ENCODE data around the gene MTMR3. TPM values are rescaled to one million over a fixed set of nuclear protein-coding genes. Genes with fewer than 3 reads are reported as not detected.

Gene MTMR3
- polyA plus RNA-seq, 3 donors: 32.1 to 35.3 (median 32.9) TPM

GRCh38 chr22:29912605-29913398 is 29.8 kb downstream of the MTMR3 start:
- DNase-seq (ENCODE audit: low read depth in 3 of 3, low spot score in 2 of 3): no peak

- DNase-seq (ENCODE audit: low read depth in 3 of 3, low spot score in 2 of 3): no peak
Measured at GRCh38 chr22:29914165-29914564, 31.2 kb downstream of the MTMR3 start.

DNA sequence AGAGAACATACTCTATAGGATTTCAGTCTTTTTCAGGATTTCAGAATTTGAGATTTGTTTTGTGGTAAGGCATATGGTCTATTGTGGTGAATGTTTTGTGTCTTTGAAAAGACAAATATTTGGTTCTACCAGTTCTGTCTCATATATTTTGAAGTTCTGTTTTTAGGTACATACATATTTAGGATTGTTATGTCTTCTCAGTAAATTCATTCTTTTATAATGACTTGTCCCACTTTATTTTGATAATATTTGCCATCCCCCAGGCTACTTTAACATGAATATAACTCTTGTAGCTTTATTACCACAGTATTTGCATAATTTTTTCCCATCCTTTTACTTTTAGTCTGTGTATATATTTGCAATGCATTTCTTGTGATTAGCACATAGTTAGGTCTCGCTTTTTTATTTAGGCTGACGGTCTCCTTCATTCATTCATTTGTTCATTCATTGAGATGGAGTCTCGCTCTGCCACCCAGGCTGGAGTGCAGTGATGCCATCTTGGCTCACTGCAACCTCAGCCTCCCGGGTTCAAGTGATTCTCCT is 32.1 kb downstream of the MTMR3 start:
- no peak for DNase-seq (ENCODE audit: low read depth in 3 of 3, low spot score in 2 of 3)

- DNase-seq (ENCODE audit: low read depth in 3 of 3, low spot score in 2 of 3): no peak
Measured at GRCh38 chr22:29916007-29916544, 33.1 kb downstream of the MTMR3 start.

DNA sequence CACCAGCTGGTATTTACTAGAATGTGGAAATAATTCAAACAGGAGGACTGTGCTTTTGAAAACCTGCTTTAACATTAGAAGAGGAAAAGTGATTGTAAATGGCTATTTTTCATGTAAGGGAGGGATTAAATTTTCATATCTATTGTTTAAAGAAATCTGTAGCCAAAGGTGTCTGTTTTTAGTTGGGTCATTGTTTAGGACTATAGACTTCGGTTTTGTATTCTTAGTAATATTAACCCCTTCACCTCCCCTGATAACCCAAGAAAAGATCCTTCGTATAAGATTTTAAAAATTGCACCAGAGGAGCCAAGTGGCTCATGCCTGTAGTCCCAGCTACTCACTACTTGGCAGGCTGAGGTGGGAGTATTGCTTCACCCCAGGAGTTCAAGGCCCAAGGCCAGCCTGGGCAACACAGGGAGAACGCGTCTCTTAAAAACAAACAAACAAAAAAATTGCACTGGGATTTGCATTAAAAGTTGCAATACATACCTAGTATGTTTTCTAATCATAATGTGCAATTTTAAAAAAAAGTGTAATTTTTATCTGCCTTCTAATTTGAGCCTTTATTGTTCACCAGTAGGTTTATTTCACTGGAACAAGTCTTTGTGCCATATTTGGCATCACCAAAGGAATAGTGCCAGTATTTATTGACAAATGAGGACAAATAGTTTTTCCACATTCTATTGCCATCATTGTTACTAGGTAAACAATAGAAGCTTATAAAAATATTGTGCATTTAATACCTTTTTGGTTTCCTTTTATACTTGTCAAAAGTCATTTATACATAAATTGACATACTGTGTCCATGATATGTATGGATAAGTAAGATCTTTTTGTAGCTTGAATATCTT is 34.3 kb downstream of the MTMR3 start:
- DNase-seq (ENCODE audit: low read depth in 3 of 3, low spot score in 2 of 3): no peak

- DNase-seq (ENCODE audit: low read depth in 3 of 3, low spot score in 2 of 3): no peak
Measured at GRCh38 chr22:29925402-29925801, 42.4 kb downstream of the MTMR3 start.

- no peak for DNase-seq (ENCODE audit: low read depth in 3 of 3, low spot score in 2 of 3)
Measured at GRCh38 chr22:29926057-29926456, 43.1 kb downstream of the MTMR3 start.

DNA sequence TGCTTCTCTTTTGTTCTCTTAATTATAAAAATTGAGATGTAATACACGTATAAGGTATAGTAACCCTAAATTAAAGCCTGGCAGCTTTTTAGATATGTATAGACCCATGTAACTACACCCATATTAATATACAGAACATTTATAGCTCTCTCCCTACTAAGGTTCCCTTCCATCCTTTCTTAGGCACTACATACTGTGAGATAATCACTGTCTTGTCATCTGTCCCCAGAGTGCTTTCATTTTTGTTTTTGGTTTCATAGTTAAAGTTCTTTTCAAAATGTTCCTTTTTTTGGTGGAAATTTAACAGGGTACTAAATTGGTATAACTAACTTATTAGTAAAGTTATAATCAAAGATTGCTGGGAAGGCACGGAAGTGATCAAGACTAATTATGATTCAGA is 49.2 kb downstream of the MTMR3 start:
- no peak for DNase-seq (ENCODE audit: low read depth in 3 of 3, low spot score in 2 of 3)

- DNase-seq (ENCODE audit: low read depth in 3 of 3, low spot score in 2 of 3): no peak
Measured at GRCh38 chr22:29933619-29934018, 50.6 kb downstream of the MTMR3 start.

DNA sequence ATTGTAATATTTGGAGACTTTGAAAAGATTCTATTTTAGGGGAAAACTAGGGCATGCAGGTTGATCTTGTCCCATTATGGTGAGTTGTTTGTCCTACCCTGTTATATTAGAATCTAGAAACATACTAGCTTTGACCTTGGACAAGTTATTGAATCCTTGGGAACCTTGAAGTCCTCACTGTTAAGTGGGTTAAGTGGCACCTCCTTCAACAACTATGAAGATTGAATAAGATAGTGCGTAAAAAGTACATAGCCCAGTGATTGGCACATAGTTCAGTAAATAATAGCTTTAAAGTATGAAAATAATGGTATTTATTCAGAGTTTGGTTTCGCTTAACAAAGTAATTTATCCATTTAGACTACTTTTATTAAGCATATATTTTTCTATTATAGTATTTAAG is 51.6 kb downstream of the MTMR3 start:
- no peak for DNase-seq (ENCODE audit: low read depth in 3 of 3, low spot score in 2 of 3)

GRCh38 chr22:29936186-29936585 is 53.2 kb downstream of the MTMR3 start:
- no peak for DNase-seq (ENCODE audit: low read depth in 3 of 3, low spot score in 2 of 3)

DNA sequence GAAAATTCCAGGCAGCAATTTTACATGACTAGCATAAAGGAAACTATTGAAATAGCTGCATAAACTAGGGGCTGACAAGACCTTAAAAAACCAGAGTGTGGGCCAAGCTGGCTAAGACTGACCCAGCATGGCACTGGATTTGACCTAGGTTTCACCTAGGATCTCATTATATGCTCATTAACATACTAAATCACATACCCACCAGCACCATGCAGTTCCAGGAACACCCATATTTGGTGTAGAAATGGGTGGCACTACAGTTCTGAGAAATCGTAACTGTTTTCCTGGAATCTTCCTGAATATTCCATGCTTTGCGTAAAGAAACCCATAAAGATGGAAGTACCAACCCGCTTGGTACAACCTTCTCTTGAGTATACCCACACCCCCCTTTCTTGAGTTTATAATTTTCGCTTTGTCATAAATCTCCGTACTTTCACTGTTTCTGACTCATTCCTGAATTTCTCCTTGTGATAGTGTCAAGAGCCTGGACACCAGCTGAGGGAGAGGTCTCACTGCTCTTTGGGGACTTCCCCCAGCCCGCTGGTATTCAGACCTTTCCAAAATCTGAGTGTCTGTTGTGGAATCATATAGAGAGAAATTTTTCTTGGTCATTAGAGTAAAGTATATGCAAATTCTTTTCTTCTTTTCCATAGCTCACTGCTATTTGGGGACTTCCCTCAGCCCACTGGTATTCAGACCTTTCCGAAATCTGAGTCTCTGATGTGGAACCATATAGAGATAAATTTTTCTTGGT is 55.1 kb downstream of the MTMR3 start:
- DNase-seq (ENCODE audit: low read depth in 3 of 3, low spot score in 2 of 3): no peak

GRCh38 chr22:29940526-29940925 is 57.6 kb downstream of the MTMR3 start:
- no peak for DNase-seq (ENCODE audit: low read depth in 3 of 3, low spot score in 2 of 3)

DNA sequence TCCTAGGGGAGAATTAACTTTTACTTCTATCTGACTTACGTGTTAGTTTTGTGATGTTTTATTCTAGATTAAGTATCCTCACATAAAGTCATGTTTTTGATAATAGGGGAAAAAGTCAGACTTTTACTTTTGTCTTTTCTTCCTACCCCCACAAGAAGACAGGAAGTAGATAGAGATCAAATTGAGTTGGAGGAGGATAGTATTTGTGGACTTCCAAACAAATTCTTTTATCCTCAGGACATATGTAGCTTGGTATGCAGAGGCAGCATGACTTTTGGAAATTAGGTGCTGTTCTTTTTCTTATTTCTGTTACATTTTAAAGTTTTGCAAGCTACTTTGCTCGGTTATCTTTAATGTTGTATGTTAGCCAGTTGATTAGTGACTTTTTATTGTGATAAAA is 61.4 kb downstream of the MTMR3 start:
- no peak for DNase-seq (ENCODE audit: low read depth in 3 of 3, low spot score in 2 of 3)

GRCh38 chr22:29945435-29945834 is 62.5 kb downstream of the MTMR3 start:
- DNase-seq (ENCODE audit: low read depth in 3 of 3, low spot score in 2 of 3): no peak

DNA sequence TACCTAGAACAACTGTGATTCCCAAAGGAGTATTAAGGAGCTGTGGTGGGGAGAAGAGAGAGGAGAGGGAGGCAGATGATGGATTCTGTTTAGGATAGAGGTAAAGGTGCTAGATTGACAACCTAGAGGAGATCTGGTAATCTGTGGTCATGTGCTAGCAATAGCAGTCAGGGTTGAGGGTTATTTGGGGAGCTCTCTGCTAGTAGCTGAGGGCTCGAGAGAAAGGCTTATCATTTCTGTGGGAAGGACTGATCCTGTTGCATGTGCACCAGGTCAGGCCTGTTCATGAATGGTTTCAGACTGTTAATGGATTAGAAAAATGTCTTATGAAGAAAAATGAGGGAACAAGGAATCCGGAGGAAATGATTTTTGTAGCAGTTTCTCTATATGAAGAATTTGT is 63.2 kb downstream of the MTMR3 start:
- DNase-seq (ENCODE audit: low read depth in 3 of 3, low spot score in 2 of 3): no peak

DNA sequence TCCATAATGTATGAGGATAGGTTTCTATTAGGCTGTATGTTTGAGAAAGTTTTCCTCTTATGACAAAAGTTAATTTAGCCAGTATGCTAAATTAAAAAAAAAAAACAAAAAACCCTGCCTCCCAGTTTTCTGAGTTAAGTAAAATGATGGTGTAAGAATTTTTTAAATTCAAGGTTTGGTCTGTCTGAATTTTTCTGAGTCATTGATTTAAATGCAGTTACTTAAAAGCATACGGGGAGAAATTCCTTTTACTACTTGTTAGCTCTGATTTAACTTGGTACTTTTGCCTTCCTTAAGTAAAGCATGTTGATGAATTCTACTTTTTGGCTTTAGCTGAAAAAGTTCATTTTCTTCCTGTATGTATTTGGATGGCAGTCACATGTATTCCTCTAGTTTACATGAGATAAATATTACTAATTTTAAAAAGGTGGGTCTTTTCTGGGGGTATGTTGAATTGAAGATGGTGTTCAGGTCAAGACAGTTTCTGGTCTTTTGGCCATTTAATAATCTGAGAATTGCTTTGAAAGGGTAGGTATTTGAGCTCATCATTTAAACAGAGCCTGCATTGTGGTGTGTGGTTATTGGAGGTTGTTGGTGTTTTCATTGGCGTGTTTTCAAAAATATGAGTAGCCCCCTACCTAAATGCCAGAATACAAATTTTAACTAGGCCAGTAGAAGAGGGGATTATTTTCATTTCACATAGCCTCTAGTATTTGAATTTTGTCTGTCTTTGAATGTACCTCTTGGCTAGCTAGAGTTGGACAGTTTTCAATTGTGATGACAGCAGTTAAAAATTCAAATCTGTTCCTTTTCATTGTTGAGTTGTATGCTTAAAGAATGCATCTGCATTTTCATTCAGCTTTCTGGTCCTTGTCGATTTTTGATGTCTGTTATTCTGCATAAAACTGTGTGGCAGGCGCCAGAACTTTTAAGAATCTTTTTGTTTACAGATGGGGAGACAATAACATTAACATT is 64.7 kb downstream of the MTMR3 start:
- DNase-seq (ENCODE audit: low read depth in 3 of 3, low spot score in 2 of 3): no peak

DNA sequence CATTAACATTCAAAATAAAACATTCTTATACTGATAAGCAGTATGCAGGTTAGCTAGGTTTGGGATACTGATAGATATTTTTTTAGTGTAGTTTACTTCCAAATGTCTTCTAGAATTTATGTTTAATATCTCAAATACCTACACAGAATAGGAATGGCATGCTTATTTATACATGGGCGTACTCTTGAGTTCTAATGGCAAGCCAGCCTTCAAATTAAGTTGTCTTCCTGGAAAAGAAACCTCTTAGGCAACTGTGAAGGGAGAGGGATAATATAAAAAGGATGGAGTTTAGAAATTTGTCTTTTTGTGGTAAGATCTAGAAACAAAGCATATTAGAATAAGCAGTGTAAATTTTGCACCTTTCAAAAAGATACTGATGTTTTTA is 65.4 kb downstream of the MTMR3 start:
- no peak for DNase-seq (ENCODE audit: low read depth in 3 of 3, low spot score in 2 of 3)

DNA sequence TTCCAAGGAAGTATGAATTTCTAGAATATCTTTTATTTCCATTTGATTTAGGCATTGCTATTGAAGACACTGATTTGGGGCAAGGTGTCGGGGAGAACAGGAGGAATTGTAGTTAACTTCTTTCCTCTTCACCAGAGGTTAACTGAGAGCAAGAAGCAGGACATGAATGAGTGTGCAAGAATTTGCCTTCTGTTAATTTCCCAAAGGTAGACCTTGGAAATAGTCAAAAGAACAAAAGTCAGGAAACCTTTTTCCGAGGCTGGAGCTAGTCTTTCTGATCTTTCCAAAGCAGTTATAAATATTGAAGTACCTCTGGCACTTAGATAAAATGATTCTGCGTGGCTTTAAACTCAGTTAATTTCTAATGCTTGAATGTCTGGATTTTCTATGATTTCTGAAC is 66.9 kb downstream of the MTMR3 start:
- DNase-seq (ENCODE audit: low read depth in 3 of 3, low spot score in 2 of 3): no peak
